ENCODE measurements around the gene PTPRO. TPM values are rescaled to one million over a fixed set of nuclear protein-coding genes. Genes with fewer than 3 reads are reported as not detected.

The PTPRO gene
- total RNA-seq, 1 donor from 2014 or later = 1.2 TPM

DNA sequence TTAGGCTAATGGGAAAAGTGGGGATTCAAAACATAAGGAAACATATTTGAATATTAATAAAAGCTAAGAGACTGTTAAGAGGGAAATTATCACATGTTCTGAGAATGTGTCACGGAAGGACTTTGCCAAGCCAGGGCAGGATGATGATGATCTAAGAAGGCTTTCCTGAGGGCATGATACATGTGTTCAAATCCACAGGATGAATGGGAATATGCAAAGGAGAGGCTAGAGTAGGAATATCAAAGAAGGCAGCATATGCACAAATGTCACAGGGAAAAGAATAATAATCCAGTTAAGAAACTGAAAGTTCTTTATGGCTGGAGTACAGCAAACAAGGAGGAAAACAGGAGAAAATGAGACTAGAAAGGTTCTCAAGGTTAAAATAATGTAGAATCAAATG is 107.0 kb downstream of the PTPRO start:
- intact Hi-C loops (cut with DNase I) = no loop called here
- no peak for DNase-seq (ENCODE audit: low spot score)

DNA sequence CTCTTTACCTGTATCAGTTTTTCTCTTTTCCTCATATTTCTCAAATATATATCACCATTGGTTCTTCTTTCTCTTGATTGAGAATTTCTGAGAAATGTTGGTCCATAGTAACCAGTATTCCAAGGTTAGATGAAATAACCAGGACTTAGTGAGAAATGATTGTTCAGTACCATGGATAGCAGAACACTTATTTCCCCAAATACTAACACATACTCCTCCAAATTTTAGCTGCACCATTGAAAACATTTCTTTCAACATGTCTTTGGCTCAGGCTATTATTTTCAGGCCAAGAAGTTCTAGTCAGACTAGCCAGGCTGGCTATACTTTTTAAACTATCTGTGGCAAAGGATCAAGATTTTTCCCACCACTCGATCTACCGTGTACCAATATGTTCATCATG is 113.3 kb downstream of the PTPRO start:
- DNase-seq (ENCODE audit: low spot score) = no peak
- intact Hi-C loops (cut with DNase I) = no loop called here

DNA sequence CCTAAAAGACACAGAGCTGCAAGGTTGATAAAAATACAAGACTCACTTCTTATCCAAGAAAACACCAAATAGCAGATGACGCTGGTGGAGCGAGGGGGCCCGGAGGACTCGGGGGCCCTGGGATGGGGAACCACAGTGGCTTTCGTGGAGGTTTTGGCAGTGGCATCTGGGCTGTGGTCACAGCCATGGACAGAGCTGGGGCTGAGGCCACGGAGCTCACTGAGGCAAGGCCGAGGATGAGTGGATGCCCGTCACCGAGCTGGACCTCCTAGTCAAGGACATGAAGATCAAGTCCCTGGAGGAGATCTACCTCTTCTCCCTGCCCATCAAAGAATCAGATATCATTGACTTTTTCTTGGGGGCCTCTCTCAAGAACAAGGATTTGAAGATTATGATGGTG is 117.2 kb downstream of the PTPRO start:
- intact Hi-C loops (cut with DNase I) = no loop called here
- no peak for DNase-seq (ENCODE audit: low spot score)

- intact Hi-C loops (cut with DNase I) = no loop called here
- no peak for DNase-seq (ENCODE audit: low spot score)
These were observed 120.7 kb downstream of the PTPRO start for GRCh38 chr12:15443050-15443449.

- intact Hi-C loops (cut with DNase I) = no loop called here
- DNase-seq (ENCODE audit: low spot score) = no peak
These were observed 121.3 kb downstream of the PTPRO start for GRCh38 chr12:15443611-15444010.

DNA sequence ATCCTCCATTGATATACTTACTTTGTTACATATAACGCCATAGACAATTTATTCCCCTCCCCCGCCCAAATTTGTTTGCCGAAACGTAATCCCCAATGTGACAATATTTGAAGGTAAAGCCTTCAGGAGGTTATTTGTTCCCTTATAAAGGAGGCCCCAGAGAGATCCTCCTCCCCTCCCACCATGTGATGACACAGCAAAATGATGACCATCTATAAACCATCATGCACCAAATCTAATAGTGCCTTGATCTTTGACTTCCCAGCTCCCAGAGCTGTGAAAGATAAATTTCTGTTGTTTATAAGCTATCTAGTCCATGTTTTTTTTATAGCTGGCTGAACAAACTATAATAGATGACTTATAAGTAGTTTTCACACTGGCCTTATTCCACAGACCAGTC is 122.2 kb downstream of the PTPRO start:
- DNase-seq (ENCODE audit: low spot score) = no peak
- intact Hi-C loops (cut with DNase I) = no loop called here

GRCh38 chr12:15446807-15447206 is 124.5 kb downstream of the PTPRO start:
- DNase-seq (ENCODE audit: low spot score) = no peak
- intact Hi-C loops (cut with DNase I) = no loop called here

DNA sequence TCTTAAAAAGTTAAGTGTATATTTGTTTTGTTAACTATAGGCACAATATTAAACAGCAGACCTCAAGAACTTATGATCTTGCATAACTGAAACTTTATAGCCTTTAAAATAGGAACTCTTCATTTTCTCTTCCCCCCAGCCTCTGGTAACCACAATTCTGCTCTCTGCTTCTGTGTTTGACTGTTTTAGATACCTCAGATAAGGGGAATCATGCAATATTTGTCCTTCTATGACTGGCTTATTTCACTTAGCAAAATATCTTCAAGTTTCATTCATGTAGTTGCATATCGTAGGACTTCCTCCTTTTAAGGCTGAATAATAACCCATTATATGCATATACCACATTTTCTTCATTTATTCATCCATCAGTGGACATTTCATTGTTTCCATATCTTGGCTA is 131.3 kb downstream of the PTPRO start:
- intact Hi-C loops (cut with DNase I) = no loop called here
- no peak for DNase-seq (ENCODE audit: low spot score)

DNA sequence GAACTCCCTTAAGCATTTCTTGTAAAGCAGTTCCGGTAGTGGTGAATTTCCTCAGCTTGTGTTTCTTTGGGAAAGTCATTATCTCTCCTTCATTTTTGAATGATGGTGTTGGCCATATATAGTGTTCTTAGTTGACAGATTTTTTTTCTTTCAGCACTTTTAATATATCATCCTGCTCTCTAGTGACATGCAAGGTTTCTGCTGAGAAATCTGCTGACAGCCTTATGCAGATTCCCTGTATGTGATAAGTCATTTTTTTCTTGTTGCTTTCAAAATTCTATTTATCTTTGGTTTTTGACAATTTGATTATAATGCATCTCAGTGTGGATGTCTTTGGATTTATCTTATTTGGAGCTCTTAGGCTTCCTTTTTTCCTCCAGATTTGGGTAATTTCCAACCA is 135.7 kb downstream of the PTPRO start:
- DNase-seq (ENCODE audit: low spot score) = no peak
- intact Hi-C loops (cut with DNase I) = no loop called here

DNA sequence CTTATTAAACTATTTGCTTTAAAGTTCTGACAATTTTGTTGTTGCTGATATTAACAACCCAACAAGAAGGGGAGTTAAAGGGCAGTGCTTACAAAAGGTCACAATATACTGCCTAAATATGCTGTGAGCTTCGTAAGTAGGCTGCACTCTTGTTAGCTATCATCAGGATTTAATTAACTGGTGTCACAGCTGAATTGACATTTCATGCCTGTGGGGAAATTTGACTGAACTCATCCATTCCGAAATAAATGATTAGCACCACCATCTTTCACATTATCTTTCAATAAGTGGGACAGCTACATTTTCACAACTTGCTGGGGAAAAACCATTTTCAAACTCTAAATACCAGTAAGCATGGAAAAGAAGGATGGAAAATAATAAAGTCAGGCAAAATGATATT is 146.6 kb downstream of the PTPRO start:
- no peak for DNase-seq (ENCODE audit: low spot score)

GRCh38 chr12:15469356-15469755 is 147.0 kb downstream of the PTPRO start:
- intact Hi-C loops (cut with DNase I) = no loop called here
- no peak for DNase-seq (ENCODE audit: low spot score)

More for the DNA sequence above, 146.6 kb downstream of the PTPRO start:
- intact Hi-C loops (cut with DNase I) = no loop called here

GRCh38 chr12:15472036-15472435 is 149.7 kb downstream of the PTPRO start:
- intact Hi-C loops (cut with DNase I) = no loop called here
- no peak for DNase-seq (ENCODE audit: low spot score)

DNA sequence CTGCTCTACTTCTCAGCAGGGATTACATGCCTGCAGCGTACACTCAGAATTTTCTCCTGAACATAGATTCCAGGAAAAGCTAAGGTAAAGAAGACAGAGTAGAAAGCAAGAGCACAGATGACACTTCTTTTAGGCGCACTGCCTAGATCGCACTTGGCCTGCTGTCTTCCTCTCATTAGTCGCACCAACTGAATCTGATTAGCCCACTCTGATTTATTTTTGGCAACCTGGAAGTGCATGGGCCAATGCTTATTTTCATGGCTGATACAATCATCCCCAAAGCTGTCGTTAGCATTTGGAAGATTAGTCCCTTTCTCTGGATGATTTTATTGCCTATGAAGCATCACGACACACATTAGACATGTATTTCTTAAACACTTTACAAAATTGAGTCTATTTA is 152.5 kb downstream of the PTPRO start:
- no peak for DNase-seq (ENCODE audit: low spot score)
- intact Hi-C loops (cut with DNase I) = no loop called here

GRCh38 chr12:15477761-15478160 is 155.5 kb downstream of the PTPRO start:
- intact Hi-C loops (cut with DNase I) = no loop called here
- DNase-seq (ENCODE audit: low spot score) = no peak

GRCh38 chr12:15481846-15482245 is 159.5 kb downstream of the PTPRO start:
- intact Hi-C loops (cut with DNase I) = no loop called here
- no peak for DNase-seq (ENCODE audit: low spot score)

DNA sequence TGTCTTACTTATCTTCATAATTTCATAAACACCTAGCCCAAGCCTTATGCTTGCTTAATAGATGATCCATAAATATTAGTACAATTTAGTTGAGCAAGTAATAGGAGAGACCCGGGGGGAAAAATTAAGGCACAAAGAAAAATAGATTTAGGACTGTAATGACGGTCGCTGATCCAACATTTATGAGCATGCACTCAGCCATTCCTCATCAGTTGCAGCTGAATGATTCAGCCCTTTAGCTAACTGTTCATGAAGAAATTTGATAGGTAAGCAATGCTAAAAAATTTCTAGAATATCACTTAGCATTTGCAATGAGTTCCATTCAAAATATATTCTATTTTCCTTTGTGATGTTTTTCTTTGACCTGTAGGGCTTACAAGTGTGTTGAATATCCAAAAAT is 163.2 kb downstream of the PTPRO start:
- no peak for DNase-seq (ENCODE audit: low spot score)
- intact Hi-C loops (cut with DNase I) = no loop called here

- intact Hi-C loops (cut with DNase I) = no loop called here
- no peak for DNase-seq (ENCODE audit: low spot score)
These were observed 164.6 kb downstream of the PTPRO start for GRCh38 chr12:15486859-15487258.

- intact Hi-C loops (cut with DNase I) = no loop called here
- no peak for DNase-seq (ENCODE audit: low spot score)
These were observed 166.2 kb downstream of the PTPRO start for GRCh38 chr12:15488481-15488880.

DNA sequence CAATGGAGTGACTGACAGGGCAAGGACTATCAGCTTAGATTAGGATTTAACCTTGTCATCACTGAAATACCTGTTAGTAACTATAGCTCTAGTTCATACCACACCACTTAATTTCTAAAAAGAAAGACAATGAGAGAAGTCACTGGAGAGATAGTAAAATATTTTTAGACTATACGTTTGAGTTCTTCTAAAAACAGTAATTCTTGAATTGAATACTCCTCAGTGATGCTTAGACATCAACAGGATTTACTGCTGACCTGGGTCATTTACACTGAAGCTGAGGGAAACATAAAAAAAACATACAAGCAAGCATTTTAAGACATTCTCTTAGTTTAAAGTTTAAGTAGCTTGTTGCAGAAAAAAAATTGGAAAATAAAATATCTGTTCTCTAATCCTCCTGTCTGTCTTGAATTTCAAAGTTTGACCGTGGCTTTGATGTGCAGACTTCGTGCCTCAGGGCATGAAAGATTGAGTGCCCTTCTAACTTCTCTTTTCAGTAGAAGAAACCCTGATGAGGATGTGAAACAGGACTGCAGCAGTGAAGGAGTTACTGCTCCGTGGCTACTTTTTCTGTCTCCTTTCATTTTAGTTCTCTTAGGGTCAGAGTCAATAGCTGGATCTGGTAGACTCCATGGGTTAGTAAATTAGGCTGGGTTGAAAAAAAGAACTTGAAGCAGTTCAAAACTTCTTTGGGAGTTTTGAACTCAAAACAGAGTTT is 172.2 kb downstream of the PTPRO start:
- intact Hi-C loops (cut with DNase I) = no loop called here
- DNase-seq (ENCODE audit: low spot score) = no peak

- DNase-seq (ENCODE audit: low spot score) = no peak
- intact Hi-C loops (cut with DNase I) = no loop called here
These were observed 173.4 kb downstream of the PTPRO start for GRCh38 chr12:15495746-15496145.

- intact Hi-C loops (cut with DNase I) = no loop called here
- DNase-seq (ENCODE audit: low spot score) = no peak
These were observed 174.4 kb downstream of the PTPRO start for GRCh38 chr12:15496738-15497137.

GRCh38 chr12:15497671-15498292 is 175.5 kb downstream of the PTPRO start:
- intact Hi-C loops (cut with DNase I) = no loop called here
- no peak for DNase-seq (ENCODE audit: low spot score)
